Smooth muscle cell (in vitro differentiated cells): ENCODE measurements around the gene GUCD1. TPM values are rescaled to one million over a fixed set of nuclear protein-coding genes. Genes with fewer than 3 reads are reported as not detected.

ENCODE experiments used
- DNase-seq: peaks from one replicate; lab custom pipeline; 2025; ENCODE audit not compliant: unreplicated experiment; lab: John Stamatoyannopoulos, UW
- H2AFZ ChIP-seq: fragments of 200-600 bp; sonication (generic); 2 replicates; pipeline ENCODE4 v1.6.0; 2016; ENCODE audit warnings: antibody characterized with exemption, low read depth, mild to moderate bottlenecking
- H3F3A ChIP-seq: fragments of 200-600 bp; sonication (generic); 2 replicates; pipeline ENCODE4 v1.6.0; 2017; ENCODE audit warnings: antibody characterized with exemption, low read depth
- H3K27ac ChIP-seq: fragments of 200-600 bp; sonication (generic); 2 replicates; pipeline ENCODE4 v1.5.1; 2016; ENCODE audit warnings: low read depth, mild to moderate bottlenecking
- H3K27me3 ChIP-seq: fragments of 200-600 bp; sonication (generic); 2 replicates; pipeline ENCODE4 v1.6.1; 2016; ENCODE audit warnings: low read depth, mild to moderate bottlenecking
- H3K36me3 ChIP-seq: fragments of 200-600 bp; sonication (generic); 2 replicates; pipeline ENCODE4 v1.5.1; 2016; ENCODE audit warnings: low read depth
- H3K4me1 ChIP-seq: fragments of 200-600 bp; sonication (generic); 2 replicates; pipeline ENCODE4 v1.5.1; 2016; ENCODE audit warnings: low read depth
- H3K4me2 ChIP-seq: fragments of 200-600 bp; sonication (generic); 2 replicates; pipeline ENCODE4 v1.6.0; 2016; ENCODE audit warnings: mild to moderate bottlenecking
- H3K4me3 ChIP-seq: fragments of 200-600 bp; sonication (generic); 2 replicates; pipeline ENCODE4 v1.5.1; 2016; ENCODE audit warnings: mild to moderate bottlenecking
- H3K79me2 ChIP-seq: fragments of 200-600 bp; sonication (generic); 2 replicates; pipeline ENCODE4 v1.6.0; 2016; ENCODE audit warnings: low read depth, mild to moderate bottlenecking
- H3K9ac ChIP-seq: fragments of 200-600 bp; sonication (generic); 2 replicates; pipeline ENCODE4 v1.6.0; 2016; ENCODE audit warnings: low read depth
- H3K9me3 ChIP-seq: fragments of 200-600 bp; sonication (generic); replicated peaks from 2 replicates; pipeline ENCODE4 v1.5.1; 2016; ENCODE audit warnings: low read depth
- H4K20me1 ChIP-seq: fragments of 200-600 bp; sonication (generic); 2 replicates; pipeline ENCODE4 v1.6.0; 2016; ENCODE audit warnings: low read depth
- WGBS: methylation state at CpG from one replicate; pipeline ENCODE4 v1.1.7; 2016; ENCODE audit warnings: low lambda C conversion rate; 5-methylcytosine and 5-hydroxymethylcytosine counted together
- polyA plus RNA-seq: library from polyadenylated mRNA; unstranded; fragments of >200 nt; fragmentation: Nextera tagmentation; extraction: Ambion mirVana; gene quantifications from 2 replicates; pipeline ENCODE4 v1.2.1, GENCODE V29; 2016
- total RNA-seq: library from RNA; depleted of rRNA; stranded (reverse); fragments of >200 nt; gene quantifications from 2 replicates; pipeline ENCODE4 v1.2.3, GENCODE V29; 2014
- TF ChIP-seq, protein P1 (sequence below): fragments of 200-600 bp; sonication (generic); IDR thresholded peaks from 2 replicates; pipeline ENCODE4 v1.5.1; 2017; ENCODE audit warnings: borderline replicate concordance, mild to moderate bottlenecking, antibody characterized with exemption; ENCODE audit not compliant: insufficient read depth, poor library complexity, severe bottlenecking

Gene GUCD1
- total and polyA plus RNA-seq, 2 experiments from 2014 or later: 54.3 to 56.0 TPM

DNA sequence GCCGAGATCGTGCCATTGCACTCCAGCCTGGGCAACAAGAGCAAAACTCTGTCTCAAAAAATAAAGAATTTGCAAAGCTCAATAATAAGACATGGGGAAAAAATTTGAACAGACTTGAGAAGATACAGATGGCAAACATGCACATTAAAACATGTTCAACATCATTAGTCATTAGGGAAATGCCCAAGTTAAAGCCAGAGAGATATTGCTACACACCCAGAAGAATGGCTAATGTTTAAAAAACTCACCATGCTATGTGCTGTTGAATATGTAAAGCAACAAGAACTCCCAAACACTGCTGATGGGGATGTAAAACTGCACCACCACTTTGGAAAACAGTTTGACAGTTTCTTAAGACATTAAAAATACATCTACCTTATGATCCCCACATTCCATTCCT lies 25.3 kb upstream of the GUCD1 start:
- Histone ChIP-seq H3K4me3 (no peak overlapping the region), H3K4me1 (no peaks in the 10 kb centered on the region), H3K36me3 (no peaks in the 10 kb centered on the region), H3K9ac (peak overlapping the region; percentile 17), H3K27me3 (no peaks in the 10 kb centered on the region), H4K20me1 (no peaks in the 10 kb centered on the region), H3K79me2 (no peaks in the 10 kb centered on the region), H3F3A (peaks cover 28% of the 10 kb centered on the region), H3K4me2 (peak overlapping the region; percentile 47), H3K27ac (peak overlapping the region; percentile 87), H3K9me3 (no peaks in the 10 kb centered on the region), H2AFZ (no peak overlapping the region)
- TF ChIP-seq, protein P1, sequence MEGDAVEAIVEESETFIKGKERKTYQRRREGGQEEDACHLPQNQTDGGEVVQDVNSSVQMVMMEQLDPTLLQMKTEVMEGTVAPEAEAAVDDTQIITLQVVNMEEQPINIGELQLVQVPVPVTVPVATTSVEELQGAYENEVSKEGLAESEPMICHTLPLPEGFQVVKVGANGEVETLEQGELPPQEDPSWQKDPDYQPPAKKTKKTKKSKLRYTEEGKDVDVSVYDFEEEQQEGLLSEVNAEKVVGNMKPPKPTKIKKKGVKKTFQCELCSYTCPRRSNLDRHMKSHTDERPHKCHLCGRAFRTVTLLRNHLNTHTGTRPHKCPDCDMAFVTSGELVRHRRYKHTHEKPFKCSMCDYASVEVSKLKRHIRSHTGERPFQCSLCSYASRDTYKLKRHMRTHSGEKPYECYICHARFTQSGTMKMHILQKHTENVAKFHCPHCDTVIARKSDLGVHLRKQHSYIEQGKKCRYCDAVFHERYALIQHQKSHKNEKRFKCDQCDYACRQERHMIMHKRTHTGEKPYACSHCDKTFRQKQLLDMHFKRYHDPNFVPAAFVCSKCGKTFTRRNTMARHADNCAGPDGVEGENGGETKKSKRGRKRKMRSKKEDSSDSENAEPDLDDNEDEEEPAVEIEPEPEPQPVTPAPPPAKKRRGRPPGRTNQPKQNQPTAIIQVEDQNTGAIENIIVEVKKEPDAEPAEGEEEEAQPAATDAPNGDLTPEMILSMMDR: no peak
- WGBS: 83% methylated on average over 2 of the region's 2 CpGs
- no peak for DNase-seq

DNA sequence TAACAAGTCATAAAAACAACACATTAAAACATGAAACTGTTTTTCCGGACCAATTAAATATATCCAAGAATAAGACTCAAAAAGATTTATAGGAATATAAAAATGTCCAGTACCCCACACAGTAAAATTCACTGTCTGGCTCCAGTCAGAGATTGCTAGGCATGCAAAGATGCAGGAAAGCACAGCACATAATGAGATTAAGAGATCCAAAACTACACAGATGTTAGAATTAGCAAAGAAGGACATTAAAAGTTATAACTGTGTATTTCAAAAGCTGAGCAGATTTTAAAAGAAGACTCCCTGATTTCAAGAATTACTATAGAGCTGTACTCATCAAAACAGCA lies 24.3 kb upstream of the GUCD1 start:
- Histone ChIP-seq H3F3A (peaks cover 28% of the 10 kb centered on the region), H3K36me3 (peaks cover 3% of the 10 kb centered on the region), H3K27ac (peak overlapping the region; percentile 87), H3K4me1 (no peaks in the 10 kb centered on the region), H3K4me2 (peak overlapping the region; percentile 47), H2AFZ (no peak overlapping the region), H3K27me3 (no peaks in the 10 kb centered on the region), H3K9me3 (no peaks in the 10 kb centered on the region), H4K20me1 (no peaks in the 10 kb centered on the region), H3K4me3 (no peak overlapping the region), H3K9ac (peak overlapping the region; percentile 17), H3K79me2 (no peaks in the 10 kb centered on the region)
- TF ChIP-seq, protein P1: no peak
- no peak for DNase-seq
- 67% methylated on average over 1 of the region's 1 CpG for WGBS

DNA sequence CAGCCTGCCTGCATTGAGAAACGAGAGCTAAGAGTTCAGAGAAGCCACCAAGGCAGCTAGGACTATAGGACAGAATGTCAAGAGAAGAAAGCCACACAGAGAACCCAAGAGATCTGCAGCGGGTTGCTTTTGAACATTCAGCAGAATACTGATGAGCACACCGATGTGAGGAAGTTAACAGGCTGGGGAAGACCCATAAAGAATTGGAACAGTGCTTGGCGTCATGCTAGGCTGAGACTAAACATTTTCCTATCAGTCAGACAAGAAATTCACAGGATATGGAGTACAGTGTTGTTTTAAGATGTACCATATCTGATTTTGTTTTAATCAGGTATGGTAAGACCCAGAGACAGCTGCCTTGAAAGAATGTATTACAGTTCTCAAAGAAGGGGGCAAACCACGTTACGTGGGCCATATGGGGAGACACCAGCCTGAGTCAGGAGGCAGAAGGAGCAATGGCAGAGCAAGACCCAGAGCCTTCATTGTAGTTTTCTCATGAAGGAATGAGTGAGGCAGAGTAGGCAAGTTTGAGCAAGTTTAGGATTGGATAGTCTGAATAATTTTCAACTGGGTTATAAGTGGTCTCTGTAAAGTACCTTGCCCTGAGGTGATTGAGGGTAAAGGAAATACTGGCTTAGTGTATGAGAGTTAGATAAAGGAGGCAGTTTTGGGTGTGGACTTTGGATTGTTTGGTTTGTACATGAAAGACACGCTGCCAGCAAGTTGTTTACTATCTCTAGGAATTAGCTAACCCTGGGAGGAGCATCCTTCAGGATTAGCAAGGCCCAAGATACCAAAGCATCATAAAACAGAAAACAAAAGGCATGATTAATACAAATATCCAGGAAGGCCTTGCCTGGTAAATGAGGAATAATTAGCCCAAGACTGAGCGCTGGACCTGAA lies 23.7 kb upstream of the GUCD1 start:
- Histone ChIP-seq H3K9me3 (no peaks in the 10 kb centered on the region), H3K79me2 (no peaks in the 10 kb centered on the region), H3K36me3 (peaks cover 7% of the 10 kb centered on the region), H3K27ac (peak overlapping the region; percentile 87), H3K4me1 (no peaks in the 10 kb centered on the region), H3K27me3 (no peaks in the 10 kb centered on the region), H3K4me3 (no peak overlapping the region), H2AFZ (no peak overlapping the region), H3K9ac (no peak overlapping the region), H4K20me1 (no peaks in the 10 kb centered on the region), H3K4me2 (peak overlapping the region; percentile 47), H3F3A (peaks cover 28% of the 10 kb centered on the region)
- no peak for DNase-seq
- 43% methylated on average over 8 of the region's 8 CpGs for WGBS
- TF ChIP-seq, protein P1: no peak
